ENCODE measurements around the gene BCKDK. TPM values are rescaled to one million over a fixed set of nuclear protein-coding genes. Genes with fewer than 3 reads are reported as not detected.

BCKDK gene
- total RNA-seq, 1 experiment from 2014 or later = 58.3 TPM

DNA sequence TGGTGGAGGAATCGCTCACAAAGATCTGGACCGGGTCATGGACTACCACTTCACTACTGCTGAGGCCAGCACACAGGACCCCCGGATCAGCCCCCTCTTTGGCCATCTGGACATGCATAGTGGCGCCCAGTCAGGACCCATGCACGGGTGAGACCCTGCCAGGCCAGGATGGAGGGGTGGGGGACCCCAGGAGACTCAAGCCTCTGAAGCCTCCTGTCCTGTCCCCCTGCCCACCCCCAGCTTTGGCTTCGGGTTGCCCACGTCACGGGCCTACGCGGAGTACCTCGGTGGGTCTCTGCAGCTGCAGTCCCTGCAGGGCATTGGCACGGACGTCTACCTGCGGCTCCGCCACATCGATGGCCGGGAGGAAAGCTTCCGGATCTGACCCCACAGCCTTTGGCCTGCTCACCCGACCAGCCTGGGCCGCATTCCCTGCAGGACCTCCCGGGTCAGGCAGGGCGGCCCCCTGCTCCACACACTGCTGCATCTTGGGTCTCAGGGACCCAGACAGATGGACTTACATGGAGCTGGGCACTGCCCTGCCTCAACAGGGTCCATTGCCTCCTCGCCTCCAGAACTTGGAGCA lies 3.8 kb downstream of the BCKDK start (continued):
- TF ChIP-seq, protein P1, sequence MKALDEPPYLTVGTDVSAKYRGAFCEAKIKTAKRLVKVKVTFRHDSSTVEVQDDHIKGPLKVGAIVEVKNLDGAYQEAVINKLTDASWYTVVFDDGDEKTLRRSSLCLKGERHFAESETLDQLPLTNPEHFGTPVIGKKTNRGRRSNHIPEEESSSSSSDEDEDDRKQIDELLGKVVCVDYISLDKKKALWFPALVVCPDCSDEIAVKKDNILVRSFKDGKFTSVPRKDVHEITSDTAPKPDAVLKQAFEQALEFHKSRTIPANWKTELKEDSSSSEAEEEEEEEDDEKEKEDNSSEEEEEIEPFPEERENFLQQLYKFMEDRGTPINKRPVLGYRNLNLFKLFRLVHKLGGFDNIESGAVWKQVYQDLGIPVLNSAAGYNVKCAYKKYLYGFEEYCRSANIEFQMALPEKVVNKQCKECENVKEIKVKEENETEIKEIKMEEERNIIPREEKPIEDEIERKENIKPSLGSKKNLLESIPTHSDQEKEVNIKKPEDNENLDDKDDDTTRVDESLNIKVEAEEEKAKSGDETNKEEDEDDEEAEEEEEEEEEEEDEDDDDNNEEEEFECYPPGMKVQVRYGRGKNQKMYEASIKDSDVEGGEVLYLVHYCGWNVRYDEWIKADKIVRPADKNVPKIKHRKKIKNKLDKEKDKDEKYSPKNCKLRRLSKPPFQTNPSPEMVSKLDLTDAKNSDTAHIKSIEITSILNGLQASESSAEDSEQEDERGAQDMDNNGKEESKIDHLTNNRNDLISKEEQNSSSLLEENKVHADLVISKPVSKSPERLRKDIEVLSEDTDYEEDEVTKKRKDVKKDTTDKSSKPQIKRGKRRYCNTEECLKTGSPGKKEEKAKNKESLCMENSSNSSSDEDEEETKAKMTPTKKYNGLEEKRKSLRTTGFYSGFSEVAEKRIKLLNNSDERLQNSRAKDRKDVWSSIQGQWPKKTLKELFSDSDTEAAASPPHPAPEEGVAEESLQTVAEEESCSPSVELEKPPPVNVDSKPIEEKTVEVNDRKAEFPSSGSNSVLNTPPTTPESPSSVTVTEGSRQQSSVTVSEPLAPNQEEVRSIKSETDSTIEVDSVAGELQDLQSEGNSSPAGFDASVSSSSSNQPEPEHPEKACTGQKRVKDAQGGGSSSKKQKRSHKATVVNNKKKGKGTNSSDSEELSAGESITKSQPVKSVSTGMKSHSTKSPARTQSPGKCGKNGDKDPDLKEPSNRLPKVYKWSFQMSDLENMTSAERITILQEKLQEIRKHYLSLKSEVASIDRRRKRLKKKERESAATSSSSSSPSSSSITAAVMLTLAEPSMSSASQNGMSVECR (CRISPR knock-in tag; IDR thresholded peaks at IDR 0.05; ENCODE audit: borderline replicate concordance) = no peak

DNA sequence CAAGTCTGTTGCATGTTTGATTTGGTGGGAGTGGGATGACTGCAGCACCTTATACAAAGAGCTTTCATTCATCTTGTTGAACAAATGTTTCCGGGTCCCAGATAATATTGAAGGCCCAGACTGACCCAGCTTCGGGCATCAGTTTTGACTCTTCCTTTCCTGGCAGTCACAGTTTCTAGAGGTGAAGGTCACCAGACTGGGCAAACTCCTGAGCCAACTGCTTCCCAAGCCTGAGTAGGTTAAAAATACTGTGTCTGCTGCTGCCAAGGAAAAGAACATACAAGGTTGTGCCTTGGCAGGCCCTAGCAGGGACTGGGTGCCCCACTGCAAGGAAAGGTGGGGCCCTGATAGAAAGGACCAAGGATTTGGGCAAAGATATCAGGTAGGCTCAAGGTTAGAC lies 4.5 kb downstream of the BCKDK start:
- TF ChIP-seq, protein P2, sequence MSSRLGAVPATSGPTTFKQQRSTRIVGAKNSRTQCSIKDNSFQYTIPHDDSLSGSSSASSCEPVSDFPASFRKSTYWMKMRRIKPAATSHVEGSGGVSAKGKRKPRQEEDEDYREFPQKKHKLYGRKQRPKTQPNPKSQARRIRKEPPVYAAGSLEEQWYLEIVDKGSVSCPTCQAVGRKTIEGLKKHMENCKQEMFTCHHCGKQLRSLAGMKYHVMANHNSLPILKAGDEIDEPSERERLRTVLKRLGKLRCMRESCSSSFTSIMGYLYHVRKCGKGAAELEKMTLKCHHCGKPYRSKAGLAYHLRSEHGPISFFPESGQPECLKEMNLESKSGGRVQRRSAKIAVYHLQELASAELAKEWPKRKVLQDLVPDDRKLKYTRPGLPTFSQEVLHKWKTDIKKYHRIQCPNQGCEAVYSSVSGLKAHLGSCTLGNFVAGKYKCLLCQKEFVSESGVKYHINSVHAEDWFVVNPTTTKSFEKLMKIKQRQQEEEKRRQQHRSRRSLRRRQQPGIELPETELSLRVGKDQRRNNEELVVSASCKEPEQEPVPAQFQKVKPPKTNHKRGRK (CRISPR knock-in tag; IDR thresholded peaks at IDR 0.05; ENCODE audit: borderline replicate concordance) = no peak
- TF ChIP-seq, protein P3, sequence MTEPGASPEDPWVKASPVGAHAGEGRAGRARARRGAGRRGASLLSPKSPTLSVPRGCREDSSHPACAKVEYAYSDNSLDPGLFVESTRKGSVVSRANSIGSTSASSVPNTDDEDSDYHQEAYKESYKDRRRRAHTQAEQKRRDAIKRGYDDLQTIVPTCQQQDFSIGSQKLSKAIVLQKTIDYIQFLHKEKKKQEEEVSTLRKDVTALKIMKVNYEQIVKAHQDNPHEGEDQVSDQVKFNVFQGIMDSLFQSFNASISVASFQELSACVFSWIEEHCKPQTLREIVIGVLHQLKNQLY (CRISPR knock-in tag; IDR thresholded peaks at IDR 0.05) = no peak
- peaks cover 30% of the 10 kb centered on the region for H3K36me3 Mint-ChIP-seq
- H3K9me3 Mint-ChIP-seq = no peaks in the 10 kb centered on the region
- ATAC-seq (no peak), DNase-seq (ENCODE audit: low spot score) (no peak)
- H3K4me1 Mint-ChIP-seq = peaks cover 4% of the 10 kb centered on the region; the same call in 1 of the 2 replicates
- no peak overlapping the region for H3K27ac Mint-ChIP-seq
- POLR2A ChIA-PET = no interaction called here
- no peak overlapping the region for H3K4me3 Mint-ChIP-seq
- CTCF ChIA-PET = no interaction called here
- H3K27me3 Mint-ChIP-seq (ENCODE audit: low read depth) = no peaks in the 10 kb centered on the region

GRCh38 chr16:31113121-31114120 lies 5.2 kb downstream of the BCKDK start:
- no peaks in the 10 kb centered on the region for H3K9me3 Mint-ChIP-seq
- H3K27me3 Mint-ChIP-seq (ENCODE audit: low read depth) = no peaks in the 10 kb centered on the region
- no peak for ATAC-seq
- no peak overlapping the region for H3K4me3 Mint-ChIP-seq
- no peak overlapping the region for H3K27ac Mint-ChIP-seq
- DNase-seq (ENCODE audit: low spot score) = no peak
- ChIA-PET CTCF (no interaction called here), POLR2A (no interaction called here)
- peaks cover 6% of the 10 kb centered on the region for H3K4me1 Mint-ChIP-seq
- H3K36me3 Mint-ChIP-seq = peaks cover 30% of the 10 kb centered on the region
- TF ChIP-seq ZNF219 (CRISPR knock-in tag; IDR thresholded peaks at IDR 0.05; ENCODE audit: borderline replicate concordance) = no peak
- no peak for TF ChIP-seq TEAD4 (CRISPR knock-in tag; IDR thresholded peaks at IDR 0.05)
- TF ChIP-seq E2F5 (CRISPR knock-in tag; IDR thresholded peaks at IDR 0.05) = no peak
- no peak for TF ChIP-seq ZNF121 (CRISPR knock-in tag; IDR thresholded peaks at IDR 0.05)
- TF ChIP-seq, protein P4, sequence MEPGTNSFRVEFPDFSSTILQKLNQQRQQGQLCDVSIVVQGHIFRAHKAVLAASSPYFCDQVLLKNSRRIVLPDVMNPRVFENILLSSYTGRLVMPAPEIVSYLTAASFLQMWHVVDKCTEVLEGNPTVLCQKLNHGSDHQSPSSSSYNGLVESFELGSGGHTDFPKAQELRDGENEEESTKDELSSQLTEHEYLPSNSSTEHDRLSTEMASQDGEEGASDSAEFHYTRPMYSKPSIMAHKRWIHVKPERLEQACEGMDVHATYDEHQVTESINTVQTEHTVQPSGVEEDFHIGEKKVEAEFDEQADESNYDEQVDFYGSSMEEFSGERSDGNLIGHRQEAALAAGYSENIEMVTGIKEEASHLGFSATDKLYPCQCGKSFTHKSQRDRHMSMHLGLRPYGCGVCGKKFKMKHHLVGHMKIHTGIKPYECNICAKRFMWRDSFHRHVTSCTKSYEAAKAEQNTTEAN (CRISPR knock-in tag; IDR thresholded peaks at IDR 0.05) = no peak
- no peak for TF ChIP-seq GTF2I (CRISPR knock-in tag; conservative IDR thresholded peaks at IDR 0.05)
- TF ChIP-seq TCF7 (CRISPR knock-in tag; IDR thresholded peaks at IDR 0.05; ENCODE audit: low read depth) = no peak
- TF ChIP-seq IRF2 (CRISPR knock-in tag; IDR thresholded peaks at IDR 0.05; ENCODE audit: borderline replicate concordance, low read depth) = no peak
- no peak for TF ChIP-seq KAT7 (CRISPR knock-in tag; IDR thresholded peaks at IDR 0.05; ENCODE audit: borderline replicate concordance)
- TF ChIP-seq, protein P5, sequence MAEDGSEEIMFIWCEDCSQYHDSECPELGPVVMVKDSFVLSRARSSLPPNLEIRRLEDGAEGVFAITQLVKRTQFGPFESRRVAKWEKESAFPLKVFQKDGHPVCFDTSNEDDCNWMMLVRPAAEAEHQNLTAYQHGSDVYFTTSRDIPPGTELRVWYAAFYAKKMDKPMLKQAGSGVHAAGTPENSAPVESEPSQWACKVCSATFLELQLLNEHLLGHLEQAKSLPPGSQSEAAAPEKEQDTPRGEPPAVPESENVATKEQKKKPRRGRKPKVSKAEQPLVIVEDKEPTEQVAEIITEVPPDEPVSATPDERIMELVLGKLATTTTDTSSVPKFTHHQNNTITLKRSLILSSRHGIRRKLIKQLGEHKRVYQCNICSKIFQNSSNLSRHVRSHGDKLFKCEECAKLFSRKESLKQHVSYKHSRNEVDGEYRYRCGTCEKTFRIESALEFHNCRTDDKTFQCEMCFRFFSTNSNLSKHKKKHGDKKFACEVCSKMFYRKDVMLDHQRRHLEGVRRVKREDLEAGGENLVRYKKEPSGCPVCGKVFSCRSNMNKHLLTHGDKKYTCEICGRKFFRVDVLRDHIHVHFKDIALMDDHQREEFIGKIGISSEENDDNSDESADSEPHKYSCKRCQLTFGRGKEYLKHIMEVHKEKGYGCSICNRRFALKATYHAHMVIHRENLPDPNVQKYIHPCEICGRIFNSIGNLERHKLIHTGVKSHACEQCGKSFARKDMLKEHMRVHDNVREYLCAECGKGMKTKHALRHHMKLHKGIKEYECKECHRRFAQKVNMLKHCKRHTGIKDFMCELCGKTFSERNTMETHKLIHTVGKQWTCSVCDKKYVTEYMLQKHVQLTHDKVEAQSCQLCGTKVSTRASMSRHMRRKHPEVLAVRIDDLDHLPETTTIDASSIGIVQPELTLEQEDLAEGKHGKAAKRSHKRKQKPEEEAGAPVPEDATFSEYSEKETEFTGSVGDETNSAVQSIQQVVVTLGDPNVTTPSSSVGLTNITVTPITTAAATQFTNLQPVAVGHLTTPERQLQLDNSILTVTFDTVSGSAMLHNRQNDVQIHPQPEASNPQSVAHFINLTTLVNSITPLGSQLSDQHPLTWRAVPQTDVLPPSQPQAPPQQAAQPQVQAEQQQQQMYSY (CRISPR knock-in tag; IDR thresholded peaks at IDR 0.05) = no peak
- no peak for TF ChIP-seq FOXJ3 (CRISPR knock-in tag; IDR thresholded peaks at IDR 0.05; ENCODE audit: borderline replicate concordance)
- TF ChIP-seq SMAD4 (CRISPR knock-in tag; IDR thresholded peaks at IDR 0.05) = no peak

All from WTC11 (cell line).